Tibial nerve (tissue), 4 donors: ENCODE results near the gene CORO1C.

Source experiments
- EP300 ChIP-seq, 2 donors: sonication (generic); formaldehyde crosslinking; IDR thresholded peaks; one replicate each; pipeline ENCODE4 v1.6.1; 2017; ENCODE audit warnings: antibody characterized with exemption in 2 of 2, mild to moderate bottlenecking in 1 of 2
- POLR2A ChIP-seq, 2 donors: fragments of 450-650 bp; IDR thresholded peaks; one replicate each; pipeline ENCODE4 v1.6.1; 2017; ENCODE audit warnings: antibody characterized with exemption in 2 of 2, mild to moderate bottlenecking in 2 of 2, moderate library complexity in 2 of 2
- TF ChIP-seq, protein P1 (sequence below), 5 experiments: fragments of 200-600 bp in 3 of 5; fragments of 450-650 bp in 2 of 5; sonication (generic) in 3 of 5; IDR thresholded peaks; one replicate each; pipeline ENCODE4 v1.5.1; 2016 to 2019; ENCODE audit warnings: antibody characterized with exemption in 5 of 5, mild to moderate bottlenecking in 3 of 5, moderate library complexity in 2 of 5

GRCh38 chr12:108713471-108713870, 17.8 kb downstream of the CORO1C start:
- no peak for TF ChIP-seq POLR2A (IDR thresholded peaks at IDR 0.05)
- TF ChIP-seq, protein P1, sequence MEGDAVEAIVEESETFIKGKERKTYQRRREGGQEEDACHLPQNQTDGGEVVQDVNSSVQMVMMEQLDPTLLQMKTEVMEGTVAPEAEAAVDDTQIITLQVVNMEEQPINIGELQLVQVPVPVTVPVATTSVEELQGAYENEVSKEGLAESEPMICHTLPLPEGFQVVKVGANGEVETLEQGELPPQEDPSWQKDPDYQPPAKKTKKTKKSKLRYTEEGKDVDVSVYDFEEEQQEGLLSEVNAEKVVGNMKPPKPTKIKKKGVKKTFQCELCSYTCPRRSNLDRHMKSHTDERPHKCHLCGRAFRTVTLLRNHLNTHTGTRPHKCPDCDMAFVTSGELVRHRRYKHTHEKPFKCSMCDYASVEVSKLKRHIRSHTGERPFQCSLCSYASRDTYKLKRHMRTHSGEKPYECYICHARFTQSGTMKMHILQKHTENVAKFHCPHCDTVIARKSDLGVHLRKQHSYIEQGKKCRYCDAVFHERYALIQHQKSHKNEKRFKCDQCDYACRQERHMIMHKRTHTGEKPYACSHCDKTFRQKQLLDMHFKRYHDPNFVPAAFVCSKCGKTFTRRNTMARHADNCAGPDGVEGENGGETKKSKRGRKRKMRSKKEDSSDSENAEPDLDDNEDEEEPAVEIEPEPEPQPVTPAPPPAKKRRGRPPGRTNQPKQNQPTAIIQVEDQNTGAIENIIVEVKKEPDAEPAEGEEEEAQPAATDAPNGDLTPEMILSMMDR (IDR thresholded peaks at IDR 0.05), result no peak
- no peak for TF ChIP-seq EP300 (IDR thresholded peaks at IDR 0.05)
